ENCODE results near the gene TACO1.
A peak's percentile ranks its signal among the peaks of the same experiment; 100 is the strongest.

TACO1 gene

DNA sequence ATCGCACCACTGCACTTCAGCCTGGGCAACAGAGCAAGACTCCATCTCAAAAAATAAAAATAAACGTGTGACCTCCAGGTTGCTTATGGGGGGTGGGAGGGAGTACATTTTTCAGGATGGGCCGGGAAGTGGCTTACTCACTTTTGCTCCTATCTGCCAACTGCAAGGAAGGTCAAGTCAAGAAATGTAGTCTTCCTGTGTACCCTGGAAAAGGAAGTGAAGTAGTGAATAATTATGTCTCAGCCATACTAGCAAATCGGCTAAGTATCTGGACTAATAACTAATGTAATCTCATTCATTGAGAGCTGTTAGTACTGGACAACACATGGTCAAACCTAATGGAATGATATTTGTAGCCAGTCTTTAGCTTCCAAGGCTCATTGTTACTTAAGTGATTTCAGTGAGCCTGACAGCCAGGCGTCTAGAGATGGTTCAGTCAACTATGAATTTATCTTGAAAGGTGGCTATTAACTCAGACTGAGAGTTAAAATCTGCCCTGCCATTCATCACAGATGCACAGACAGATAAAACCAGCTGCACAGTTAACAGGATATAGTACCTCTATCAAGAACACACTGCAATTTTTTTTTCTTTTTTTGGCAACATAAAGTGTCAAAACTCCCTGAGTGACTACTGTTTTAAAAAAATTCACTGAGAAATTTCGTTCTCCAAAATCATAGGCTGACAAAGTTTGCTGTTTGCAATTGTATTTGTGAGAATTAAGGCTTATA lies 3.7 kb upstream of the TACO1 start:
- Histone ChIP-seq H3K36me3 (peaks cover 37% of the 10 kb centered on the region), H3K4me3 (no peak overlapping the region), H3K4me1 (peaks cover 16% of the 10 kb centered on the region), H3K4me2 (no peak overlapping the region), H3K27ac (no peak overlapping the region), H3K9ac (no peak overlapping the region), H4K20me1 (no peaks in the 10 kb centered on the region), H3K9me3 (no peaks in the 10 kb centered on the region), H3K27me3 (no peaks in the 10 kb centered on the region)
- no peak for TF ChIP-seq Cebpa-rat (IDR thresholded peaks at IDR 0.05)

DNA sequence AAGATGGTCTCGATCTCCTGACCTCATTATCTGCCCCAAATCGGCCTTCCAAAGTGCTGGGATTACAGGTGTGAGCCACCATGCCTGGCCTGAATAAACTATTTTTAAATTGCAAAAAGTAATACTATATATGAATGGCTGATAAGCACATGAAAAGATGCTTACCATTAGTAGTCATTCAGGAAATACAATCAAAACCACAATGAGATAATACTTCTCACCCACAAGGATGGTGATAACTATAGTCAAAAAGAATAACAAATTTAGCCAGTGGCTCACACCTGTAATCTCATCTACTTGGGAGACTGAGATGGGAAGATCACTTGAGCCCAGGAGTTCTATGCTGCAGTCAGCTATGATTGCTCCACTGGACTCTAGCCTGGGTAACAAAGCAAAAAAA lies 2.4 kb upstream of the TACO1 start:
- Histone ChIP-seq H3K9me3 (no peaks in the 10 kb centered on the region), H4K20me1 (no peaks in the 10 kb centered on the region), H3K27me3 (no peaks in the 10 kb centered on the region), H3K4me3 (no peak overlapping the region), H3K9ac (no peak overlapping the region), H3K36me3 (peaks cover 29% of the 10 kb centered on the region), H3K4me1 (peaks cover 18% of the 10 kb centered on the region), H3K27ac (no peak overlapping the region), H3K4me2 (no peak overlapping the region)
- no peak for TF ChIP-seq Cebpa-rat (IDR thresholded peaks at IDR 0.05)

DNA sequence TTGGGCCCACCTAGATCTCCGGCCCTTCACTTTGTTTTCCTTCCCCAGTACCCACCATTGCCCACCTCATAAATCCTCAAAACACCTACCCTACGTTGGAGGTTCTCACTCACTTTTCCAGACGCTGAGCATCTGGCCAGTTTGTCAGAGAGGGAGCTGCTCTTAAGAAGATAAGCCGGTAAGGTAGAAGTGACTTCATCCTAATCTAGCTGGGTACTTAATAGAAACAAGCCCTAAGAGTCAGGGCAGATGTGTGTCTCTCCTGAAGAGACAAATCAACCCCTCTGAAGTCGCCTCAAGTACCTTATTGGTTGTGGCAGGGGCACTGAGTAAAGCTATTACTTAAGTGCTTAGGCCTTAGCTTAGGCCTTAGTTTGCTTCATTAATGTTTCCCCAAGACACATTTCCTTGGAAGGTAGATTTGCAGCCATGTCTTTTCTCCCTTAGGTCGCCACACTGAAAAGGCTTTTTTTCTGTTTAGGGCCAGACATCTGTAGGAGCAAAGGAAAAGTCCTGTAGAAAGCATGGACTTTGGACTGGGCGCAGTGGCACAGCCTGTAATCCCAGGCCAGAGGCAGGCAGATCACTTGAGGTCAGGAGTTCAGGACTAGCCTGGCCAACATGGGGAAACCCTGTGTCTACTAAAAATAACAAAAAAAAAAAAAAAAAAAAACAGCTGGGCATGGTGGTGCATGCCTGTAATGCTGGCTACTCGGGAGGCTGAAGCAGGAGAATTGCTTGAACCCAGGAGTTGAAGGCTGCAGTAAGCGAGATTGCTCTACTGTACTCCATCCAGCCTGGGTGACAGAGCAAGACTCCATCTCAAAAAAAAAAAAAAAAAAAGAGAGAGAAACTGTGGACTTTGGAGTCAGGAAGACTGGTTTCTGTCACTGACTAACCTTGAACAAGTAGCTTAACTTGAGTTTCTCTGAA lies 1.0 kb downstream of the TACO1 start:
- Histone ChIP-seq H3K9me3 (no peaks in the 10 kb centered on the region), H3K4me1 (peaks cover 18% of the 10 kb centered on the region), H3K36me3 (peaks cover 37% of the 10 kb centered on the region), H3K4me2 (peak overlapping the region; percentile 95), H3K27me3 (no peaks in the 10 kb centered on the region), H4K20me1 (no peaks in the 10 kb centered on the region), H3K4me3 (peak overlapping the region; percentile 92), H3K9ac (peak overlapping the region; percentile 96), H3K27ac (peak overlapping the region; percentile 89)
- TF ChIP-seq Cebpa-rat (IDR thresholded peaks at IDR 0.05): no peak

DNA sequence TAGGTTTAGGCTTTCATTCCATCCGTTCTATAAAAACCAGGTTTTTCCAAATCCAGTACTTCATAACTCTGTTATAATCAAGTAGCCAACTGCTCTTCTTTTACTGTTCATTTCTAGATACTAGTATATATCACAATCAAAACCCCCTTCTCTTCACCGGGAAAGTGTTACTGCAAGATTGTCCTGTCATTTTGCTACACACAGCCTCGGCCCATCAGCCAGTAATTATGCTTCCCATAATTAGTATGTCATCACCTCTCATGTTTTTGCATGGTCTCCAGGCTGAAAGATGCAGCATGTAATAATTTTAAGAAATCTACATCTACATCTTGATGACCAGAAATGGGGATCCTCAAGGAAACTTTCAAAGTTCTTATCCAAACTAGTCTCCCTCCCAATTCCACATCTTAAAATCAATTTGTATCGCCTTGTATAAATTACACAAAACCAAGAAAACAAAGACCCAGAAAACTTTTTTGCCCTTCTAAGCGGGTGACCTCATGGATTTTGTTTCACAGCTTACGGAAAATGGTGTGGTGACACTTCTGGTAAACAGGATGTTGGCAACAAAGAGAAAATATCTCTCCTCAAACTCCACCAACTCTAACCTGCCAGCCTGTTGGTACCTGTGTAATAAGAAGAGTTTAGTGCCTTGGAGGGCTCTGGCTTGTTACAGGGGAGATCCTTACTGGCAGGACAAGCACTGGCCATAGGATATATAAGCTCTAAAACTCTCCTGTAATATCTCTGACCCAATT lies 9.3 kb downstream of the TACO1 start:
- no peaks in the 10 kb centered on the region for H3K9me3 ChIP-seq
- H3K27ac ChIP-seq: no peak overlapping the region
- H3K4me3 ChIP-seq: no peak overlapping the region
- no peaks in the 10 kb centered on the region for H3K4me1 ChIP-seq
- H3K27me3 ChIP-seq: no peaks in the 10 kb centered on the region
- peaks cover 65% of the 10 kb centered on the region for H3K36me3 ChIP-seq
- TF ChIP-seq Cebpa-rat (IDR thresholded peaks at IDR 0.05): no peak
- H3K9ac ChIP-seq: no peak overlapping the region
- peaks cover 6% of the 10 kb centered on the region; the same call in 1 of the 2 replicates for H4K20me1 ChIP-seq
- no peak overlapping the region for H3K4me2 ChIP-seq

DNA sequence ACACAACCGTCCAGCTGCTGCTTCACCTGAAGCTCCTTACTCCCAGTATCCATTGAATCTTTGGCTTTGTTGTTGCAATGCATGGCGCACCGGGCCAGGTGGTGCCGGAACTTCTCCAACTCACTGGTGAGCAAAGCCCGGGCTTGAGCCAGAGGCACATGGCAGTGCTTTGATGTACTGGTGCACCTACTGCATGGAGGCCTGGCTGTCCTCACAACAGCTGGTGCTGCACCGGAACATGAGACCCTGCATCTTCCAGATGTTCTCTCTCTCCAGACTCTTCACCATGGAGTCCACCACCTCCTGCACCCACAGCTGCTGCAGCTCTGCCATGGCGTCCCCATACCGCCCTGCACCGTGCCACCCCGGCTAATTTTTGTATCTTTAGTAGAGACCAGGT lies 10.2 kb downstream of the TACO1 start:
- no peak overlapping the region for H3K4me3 ChIP-seq
- H3K9me3 ChIP-seq: no peaks in the 10 kb centered on the region
- H4K20me1 ChIP-seq: peaks cover 6% of the 10 kb centered on the region; the same call in 1 of the 2 replicates
- TF ChIP-seq Cebpa-rat (IDR thresholded peaks at IDR 0.05): no peak
- no peak overlapping the region for H3K27ac ChIP-seq
- no peaks in the 10 kb centered on the region for H3K4me1 ChIP-seq
- H3K36me3 ChIP-seq: peaks cover 56% of the 10 kb centered on the region
- H3K27me3 ChIP-seq: no peaks in the 10 kb centered on the region
- H3K9ac ChIP-seq: no peak overlapping the region
- no peak overlapping the region for H3K4me2 ChIP-seq

DNA sequence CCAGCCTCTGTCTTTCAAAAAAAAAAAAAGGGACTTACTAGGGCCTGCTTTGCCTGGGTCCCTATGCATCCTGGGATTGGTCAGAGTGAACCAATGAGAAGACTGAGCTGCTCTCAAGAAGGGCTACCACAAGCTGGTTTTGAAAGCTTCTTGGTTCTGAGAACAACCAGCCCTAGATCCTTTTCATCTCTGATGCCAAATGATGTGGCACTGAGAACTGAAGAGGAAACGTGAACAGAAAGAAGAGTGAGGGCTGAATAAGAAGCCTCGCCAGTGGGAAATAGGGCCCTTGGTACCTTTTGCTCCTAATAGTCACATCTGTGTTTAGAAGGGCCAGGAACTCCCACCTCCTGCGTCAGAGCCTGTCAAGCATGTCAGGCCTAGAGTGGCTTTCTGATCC lies 10.7 kb downstream of the TACO1 start:
- Histone ChIP-seq H3K9me3 (no peaks in the 10 kb centered on the region), H3K27ac (no peak overlapping the region), H3K9ac (no peak overlapping the region), H3K4me1 (no peaks in the 10 kb centered on the region), H3K4me2 (no peak overlapping the region), H4K20me1 (peaks cover 6% of the 10 kb centered on the region; the same call in 1 of the 2 replicates), H3K4me3 (no peak overlapping the region), H3K27me3 (no peaks in the 10 kb centered on the region), H3K36me3 (peaks cover 51% of the 10 kb centered on the region)
- no peak for TF ChIP-seq Cebpa-rat (IDR thresholded peaks at IDR 0.05)

DNA sequence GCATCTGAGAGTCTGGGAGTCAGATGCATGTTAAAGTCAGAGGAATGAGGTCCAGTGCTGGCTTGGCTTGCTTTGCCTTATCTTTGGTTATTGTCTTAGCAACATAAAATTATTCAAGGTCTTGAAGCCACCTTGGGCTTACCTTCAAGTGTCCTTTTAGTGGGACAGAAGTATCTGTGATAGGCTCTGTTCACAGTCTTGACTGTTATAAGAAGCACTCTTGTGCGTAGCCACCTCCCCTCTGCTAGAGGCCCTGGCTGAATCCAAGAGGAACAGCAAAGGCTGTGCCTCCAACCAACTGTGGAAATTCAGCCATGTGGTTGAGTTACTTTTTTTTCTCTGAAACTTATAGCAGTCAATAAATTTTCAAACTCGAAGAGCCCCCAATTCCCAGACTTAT lies 13.0 kb downstream of the TACO1 start:
- no peak for TF ChIP-seq Cebpa-rat (IDR thresholded peaks at IDR 0.05)
- Histone ChIP-seq H3K4me1 (no peaks in the 10 kb centered on the region), H3K4me2 (no peak overlapping the region), H3K4me3 (no peak overlapping the region), H3K36me3 (peaks cover 28% of the 10 kb centered on the region), H3K9me3 (no peaks in the 10 kb centered on the region), H3K27ac (no peak overlapping the region), H3K9ac (no peak overlapping the region), H3K27me3 (no peaks in the 10 kb centered on the region), H4K20me1 (peaks cover 6% of the 10 kb centered on the region; the same call in 1 of the 2 replicates)

DNA sequence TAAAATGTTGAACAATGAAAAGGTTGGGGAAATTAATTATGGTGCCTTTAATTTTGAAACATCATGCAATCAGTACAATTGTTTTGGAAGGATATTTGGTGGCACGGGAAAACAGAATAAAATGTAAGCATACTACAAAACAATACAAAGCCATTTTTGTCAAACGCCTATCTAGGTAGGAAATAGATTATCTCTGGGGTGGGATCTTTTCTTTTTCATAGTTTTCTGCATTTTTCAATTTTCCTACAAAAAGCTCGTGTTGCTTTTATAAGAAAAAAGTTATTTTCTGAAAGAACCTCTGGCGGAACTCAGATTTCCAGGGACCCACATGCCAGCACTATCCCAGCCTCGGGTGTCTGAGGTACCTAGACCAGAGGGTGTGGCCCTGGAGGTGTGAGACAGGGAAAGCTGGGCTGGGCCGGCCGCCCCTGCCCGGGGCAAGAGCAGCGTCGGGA lies 20.6 kb downstream of the TACO1 start:
- peak overlapping the region; percentile 93 for H3K4me2 ChIP-seq
- no peaks in the 10 kb centered on the region for H3K9me3 ChIP-seq
- peaks cover 38% of the 10 kb centered on the region for H4K20me1 ChIP-seq
- peak overlapping the region; percentile 84 for H3K9ac ChIP-seq
- peak overlapping the region; percentile 74 for H3K4me3 ChIP-seq
- H3K27me3 ChIP-seq: no peaks in the 10 kb centered on the region
- peak overlapping the region; percentile 80 for H3K27ac ChIP-seq
- H3K4me1 ChIP-seq: peaks cover 33% of the 10 kb centered on the region
- H3K36me3 ChIP-seq: no peaks in the 10 kb centered on the region
- TF ChIP-seq Cebpa-rat (IDR thresholded peaks at IDR 0.05): no peak
